OCI-LY7 (cell line): ENCODE data around the gene EPB41L4B.

Experiments used
- CTCF ChIP-seq: fragments of 200-600 bp; sonication (generic); conservative IDR thresholded peaks from 2 replicates; pipeline ENCODE4 v1.5.1; 2014; ENCODE audit warnings: mild to moderate bottlenecking, antibody characterized with exemption, low read length, moderate library complexity, mixed read lengths
- EZH2phosphoT487 ChIP-seq: fragments of 200-600 bp; sonication (generic); IDR thresholded peaks from 2 replicates; pipeline ENCODE4 v1.6.1; 2018; ENCODE audit warnings: low read depth, borderline replicate concordance, mild to moderate bottlenecking, mixed run types, antibody characterized with exemption, low read length, moderate library complexity, mixed read lengths

- TF ChIP-seq CTCF (no peak), EZH2phosphoT487 (no peak)
These were observed 10.4 kb downstream of the EPB41L4B start for GRCh38 chr9:109310486-109310901.
